Measurements from ENCODE around the gene RAB7A. TPM values are rescaled to one million over a fixed set of nuclear protein-coding genes. Genes with fewer than 3 reads are reported as not detected.
"Not testable (repeated sequence)": the region's sequence is repeated elsewhere in the genome, so short reads cannot be mapped to it uniquely, and the experiment has no call there.

The RAB7A gene
- total RNA-seq, 4 donors from 2014 or later = 45.0 to 121 (median 101) TPM

- no peaks in the 10 kb centered on the region for H3K27me3 ChIP-seq
- H3K36me3 ChIP-seq = no peaks in the 10 kb centered on the region
- in situ Hi-C loops (cut with MboI; ENCODE audit: low pct_ligation_motif_present in 1 of 4, low pct_unique_long_range_greater_than_20kb in 1 of 4, low sequenced_read_pairs in 3 of 4) (no loop called here), intact Hi-C loops (cut with DNase I; ENCODE audit: low total_unique reads) (no loop called here)
- H3K4me3 ChIP-seq = no peak overlapping the region
- no peak overlapping the region for H3K27ac ChIP-seq
- no peak for TF ChIP-seq POLR2A (IDR thresholded peaks at IDR 0.05)
- TF ChIP-seq, protein P1, sequence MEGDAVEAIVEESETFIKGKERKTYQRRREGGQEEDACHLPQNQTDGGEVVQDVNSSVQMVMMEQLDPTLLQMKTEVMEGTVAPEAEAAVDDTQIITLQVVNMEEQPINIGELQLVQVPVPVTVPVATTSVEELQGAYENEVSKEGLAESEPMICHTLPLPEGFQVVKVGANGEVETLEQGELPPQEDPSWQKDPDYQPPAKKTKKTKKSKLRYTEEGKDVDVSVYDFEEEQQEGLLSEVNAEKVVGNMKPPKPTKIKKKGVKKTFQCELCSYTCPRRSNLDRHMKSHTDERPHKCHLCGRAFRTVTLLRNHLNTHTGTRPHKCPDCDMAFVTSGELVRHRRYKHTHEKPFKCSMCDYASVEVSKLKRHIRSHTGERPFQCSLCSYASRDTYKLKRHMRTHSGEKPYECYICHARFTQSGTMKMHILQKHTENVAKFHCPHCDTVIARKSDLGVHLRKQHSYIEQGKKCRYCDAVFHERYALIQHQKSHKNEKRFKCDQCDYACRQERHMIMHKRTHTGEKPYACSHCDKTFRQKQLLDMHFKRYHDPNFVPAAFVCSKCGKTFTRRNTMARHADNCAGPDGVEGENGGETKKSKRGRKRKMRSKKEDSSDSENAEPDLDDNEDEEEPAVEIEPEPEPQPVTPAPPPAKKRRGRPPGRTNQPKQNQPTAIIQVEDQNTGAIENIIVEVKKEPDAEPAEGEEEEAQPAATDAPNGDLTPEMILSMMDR (IDR thresholded peaks at IDR 0.05) = no peak
- H3K4me1 ChIP-seq = peaks cover 0 to 20% (median 5%) of the 10 kb centered on the region in 4 donors
- 84 to 94% methylated on average over 2 of the region's 2 CpGs for WGBS, 2 donors (ENCODE audit: low coverage in 1 of 2)
- no peak for DNase-seq
- H3K9me3 ChIP-seq = no peaks in the 10 kb centered on the region
Measured at GRCh38 chr3:128746881-128747280, 20.9 kb downstream of the RAB7A start.

- TF ChIP-seq POLR2AphosphoS5 (IDR thresholded peaks at IDR 0.05) (no peak), POLR2A (IDR thresholded peaks at IDR 0.05) (no peak), EP300 (IDR thresholded peaks at IDR 0.05; ENCODE audit: low read depth) (no peak)
- TF ChIP-seq, protein P1 (IDR thresholded peaks at IDR 0.05) = no peak
- Histone ChIP-seq H3K9me3 (no peaks in the 10 kb centered on the region), H3K4me1 (peaks cover 0 to 31% (median 5%) of the 10 kb centered on the region in 4 donors), H3K27me3 (no peaks in the 10 kb centered on the region), H3K27ac (no peak overlapping the region), H3K4me3 (no peak overlapping the region), H3K36me3 (no peaks in the 10 kb centered on the region)
- DNase-seq = no peak
- intact Hi-C loops (cut with DNase I; ENCODE audit: low total_unique reads) (no loop called here), in situ Hi-C loops (cut with MboI; ENCODE audit: low pct_ligation_motif_present in 1 of 4, low pct_unique_long_range_greater_than_20kb in 1 of 4, low sequenced_read_pairs in 3 of 4) (no loop called here)
- WGBS, 2 donors (ENCODE audit: low coverage in 1 of 2) = 87 to 100% methylated on average over 1 to 4 of the region's 4 CpGs
Measured at GRCh38 chr3:128748557-128748956, 22.6 kb downstream of the RAB7A start.

DNA sequence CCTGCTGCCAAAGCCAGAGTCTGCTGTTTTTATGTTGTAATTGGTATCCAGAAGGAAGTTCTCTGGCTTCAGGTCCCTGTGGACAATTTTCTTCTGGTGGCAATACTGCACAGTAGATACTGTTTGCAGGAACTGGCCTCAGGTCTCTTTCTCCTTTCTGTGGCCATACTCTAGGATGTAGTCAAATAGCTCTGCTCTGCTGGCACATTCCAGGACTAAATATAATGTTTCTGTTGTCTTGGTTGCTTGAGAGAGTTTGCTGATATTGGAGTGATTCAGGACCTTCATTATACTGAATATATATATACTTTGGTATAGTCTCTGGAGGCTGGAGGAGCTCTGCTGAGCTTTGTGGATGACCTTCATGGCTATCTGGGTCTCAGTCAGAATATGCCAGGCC, 23.1 kb downstream of the RAB7A start:
- H3K4me3 ChIP-seq = no peak overlapping the region
- in situ Hi-C loops (cut with MboI; ENCODE audit: low pct_ligation_motif_present in 1 of 4, low pct_unique_long_range_greater_than_20kb in 1 of 4, low sequenced_read_pairs in 3 of 4) (no loop called here), intact Hi-C loops (cut with DNase I; ENCODE audit: low total_unique reads) (no loop called here)
- TF ChIP-seq POLR2A (IDR thresholded peaks at IDR 0.05) = no peak
- TF ChIP-seq, protein P1 (IDR thresholded peaks at IDR 0.05) = no peak
- TF ChIP-seq EP300 (IDR thresholded peaks at IDR 0.05; ENCODE audit: low read depth) = no peak
- no peak for TF ChIP-seq POLR2AphosphoS5 (IDR thresholded peaks at IDR 0.05)
- H3K36me3 ChIP-seq = no peaks in the 10 kb centered on the region
- H3K4me1 ChIP-seq = peaks cover 0 to 34% (median 5%) of the 10 kb centered on the region in 4 donors
- no peak for DNase-seq
- no peak overlapping the region for H3K27ac ChIP-seq
- no peaks in the 10 kb centered on the region for H3K9me3 ChIP-seq
- H3K27me3 ChIP-seq = no peaks in the 10 kb centered on the region

- H3K4me1 ChIP-seq = peaks cover 0 to 34% (median 5%) of the 10 kb centered on the region in 4 donors
- intact Hi-C loops (cut with DNase I; ENCODE audit: low total_unique reads); H3K36me3 ChIP-seq; DNase-seq; H3K9me3 ChIP-seq; in situ Hi-C loops (cut with MboI; ENCODE audit: low pct_ligation_motif_present in 1 of 4, low pct_unique_long_range_greater_than_20kb in 1 of 4, low sequenced_read_pairs in 3 of 4); H3K4me3 ChIP-seq; H3K27ac ChIP-seq; H3K27me3 ChIP-seq: not testable (repeated sequence)
- 87 to 93% methylated on average over 3 to 5 of the region's 5 CpGs for WGBS, 2 donors (ENCODE audit: low coverage in 1 of 2)
Measured at GRCh38 chr3:128749561-128749960, 23.6 kb downstream of the RAB7A start.

DNA sequence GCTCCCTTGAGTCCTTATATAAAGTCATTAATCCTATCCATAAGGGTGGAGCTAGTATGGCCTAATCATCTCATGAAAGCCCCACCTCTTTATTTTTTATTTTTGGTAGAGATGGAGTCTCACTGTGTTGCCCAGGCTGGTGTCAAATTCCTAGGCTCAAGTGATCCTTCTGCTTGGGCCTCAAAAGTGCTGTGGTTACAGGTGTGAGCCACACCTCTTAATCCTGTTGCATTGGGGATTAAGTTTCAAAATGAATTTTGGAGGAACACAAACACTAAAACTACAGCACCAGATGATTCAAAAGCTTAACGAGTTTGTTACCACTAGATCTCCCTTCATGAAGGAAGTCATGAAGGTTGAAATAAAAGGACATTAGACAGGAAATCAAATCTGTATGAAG, 27.7 kb downstream of the RAB7A start:
- H3K36me3 ChIP-seq = no peaks in the 10 kb centered on the region
- DNase-seq = no peak
- no peaks in the 10 kb centered on the region for H3K9me3 ChIP-seq
- no peak overlapping the region for H3K27ac ChIP-seq
- intact Hi-C loops (cut with DNase I; ENCODE audit: low total_unique reads) (no loop called here), in situ Hi-C loops (cut with MboI; ENCODE audit: low pct_ligation_motif_present in 1 of 4, low pct_unique_long_range_greater_than_20kb in 1 of 4, low sequenced_read_pairs in 3 of 4) (no loop called here)
- H3K27me3 ChIP-seq = no peaks in the 10 kb centered on the region
- H3K4me3 ChIP-seq = no peak overlapping the region
- 66 to 75% methylated on average over 1 of the region's 1 CpG for WGBS, 2 donors (ENCODE audit: low coverage in 1 of 2)
- TF ChIP-seq EP300 (IDR thresholded peaks at IDR 0.05; ENCODE audit: low read depth) = no peak
- no peak for TF ChIP-seq POLR2AphosphoS5 (IDR thresholded peaks at IDR 0.05)
- TF ChIP-seq POLR2A (IDR thresholded peaks at IDR 0.05) = no peak
- TF ChIP-seq, protein P1 (IDR thresholded peaks at IDR 0.05) = no peak
- peaks cover 0 to 28% (median under 1%) of the 10 kb centered on the region in 4 donors for H3K4me1 ChIP-seq
